Chondrocyte (in vitro differentiated cells): ENCODE measurements around the gene C19orf81. TPM values are rescaled to one million over a fixed set of nuclear protein-coding genes. Genes with fewer than 3 reads are reported as not detected.

Experiments used
- DNase-seq: peaks from one replicate; pipeline ENCODE4 v3.0.0; 2021; ENCODE audit warnings: mixed read lengths, low spot score
- H3K27ac Mint-ChIP-seq: one replicate; pipeline ENCODE4 v1.8.0; 2021; ENCODE audit warnings: mild to moderate bottlenecking, moderate library complexity, mixed read lengths; ENCODE audit not compliant: unreplicated experiment
- H3K27me3 Mint-ChIP-seq: 2 replicates; pipeline ENCODE4 v1.8.0; 2021; ENCODE audit warnings: low read depth, mixed read lengths
- H3K36me3 Mint-ChIP-seq: 2 replicates; pipeline ENCODE4 v1.8.0; 2021; ENCODE audit warnings: low read depth, mixed read lengths
- H3K4me1 Mint-ChIP-seq: 2 replicates; pipeline ENCODE4 v1.8.0; 2021; ENCODE audit warnings: low read depth, mild to moderate bottlenecking, mixed read lengths
- H3K4me3 Mint-ChIP-seq: one replicate; pipeline ENCODE4 v1.8.0; 2021; ENCODE audit warnings: mild to moderate bottlenecking, moderate library complexity, mixed read lengths; ENCODE audit not compliant: unreplicated experiment
- H3K9me3 Mint-ChIP-seq: 2 replicates; pipeline ENCODE4 v1.8.0; 2021; ENCODE audit warnings: low read depth, mixed read lengths
- CTCF ChIP-seq: fragments of 200-600 bp; sonication (generic); IDR thresholded peaks from 2 replicates; pipeline ENCODE4 v1.5.0; 2021; ENCODE audit warnings: antibody characterized with exemption, mild to moderate bottlenecking, moderate library complexity
- total RNA-seq: library from RNA; stranded (reverse); gene quantifications from 3 replicates; pipeline ENCODE4 v1.2.1, GENCODE V29; 2021

Gene C19orf81
- total RNA-seq, 1 donor from 2014 or later, result 4.3 TPM

- H3K9me3 Mint-ChIP-seq, result no peaks in the 10 kb centered on the region
- DNase-seq, result no peak
- no peak overlapping the region for H3K27ac Mint-ChIP-seq
- H3K36me3 Mint-ChIP-seq, result no peaks in the 10 kb centered on the region
- H3K27me3 Mint-ChIP-seq, result peaks cover 2% of the 10 kb centered on the region
- no peak for TF ChIP-seq CTCF
- H3K4me3 Mint-ChIP-seq, result no peak overlapping the region
- no peaks in the 10 kb centered on the region for H3K4me1 Mint-ChIP-seq
These were observed 4.1 kb upstream of the C19orf81 start for GRCh38 chr19:50645107-50645506.

GRCh38 chr19:50646074-50646807 lies 3.0 kb upstream of the C19orf81 start:
- no peak for TF ChIP-seq CTCF
- Mint-ChIP-seq H3K36me3 (no peaks in the 10 kb centered on the region), H3K4me3 (no peak overlapping the region), H3K27me3 (peaks cover 4% of the 10 kb centered on the region), H3K9me3 (no peaks in the 10 kb centered on the region), H3K27ac (no peak overlapping the region), H3K4me1 (no peaks in the 10 kb centered on the region)
- DNase-seq, result no peak

GRCh38 chr19:50647879-50648615 lies 1.2 kb upstream of the C19orf81 start:
- peaks cover 6% of the 10 kb centered on the region for H3K27me3 Mint-ChIP-seq
- H3K9me3 Mint-ChIP-seq, result no peaks in the 10 kb centered on the region
- no peak for DNase-seq
- TF ChIP-seq CTCF, result no peak
- H3K36me3 Mint-ChIP-seq, result no peaks in the 10 kb centered on the region
- H3K4me1 Mint-ChIP-seq, result no peaks in the 10 kb centered on the region
- no peak overlapping the region for H3K4me3 Mint-ChIP-seq
- H3K27ac Mint-ChIP-seq, result no peak overlapping the region

- no peak for TF ChIP-seq CTCF
- H3K36me3 Mint-ChIP-seq, result no peaks in the 10 kb centered on the region
- peaks cover 6% of the 10 kb centered on the region for H3K27me3 Mint-ChIP-seq
- H3K27ac Mint-ChIP-seq, result no peak overlapping the region
- no peak overlapping the region for H3K4me3 Mint-ChIP-seq
- no peak for DNase-seq
- H3K4me1 Mint-ChIP-seq, result no peaks in the 10 kb centered on the region
- no peaks in the 10 kb centered on the region for H3K9me3 Mint-ChIP-seq
These were observed 586 bp upstream of the C19orf81 start for GRCh38 chr19:50648659-50649058.

- H3K27ac Mint-ChIP-seq, result no peak overlapping the region
- H3K9me3 Mint-ChIP-seq, result peaks cover 5% of the 10 kb centered on the region
- H3K36me3 Mint-ChIP-seq, result no peaks in the 10 kb centered on the region
- no peak for DNase-seq
- TF ChIP-seq CTCF, result no peak
- H3K4me1 Mint-ChIP-seq, result no peaks in the 10 kb centered on the region
- H3K27me3 Mint-ChIP-seq, result peaks cover 16% of the 10 kb centered on the region
- H3K4me3 Mint-ChIP-seq, result no peak overlapping the region
These were observed 1.9 kb downstream of the C19orf81 start for GRCh38 chr19:50651174-50651573.
